WTC11 (cell line): ENCODE data around the gene LMAN2. TPM values are rescaled to one million over a fixed set of nuclear protein-coding genes. Genes with fewer than 3 reads are reported as not detected.

ENCODE experiments used
- ATAC-seq: fragments of 200-7000 bp; cut with Tn5 transposase; 2 replicates; pipeline ENCODE4 v1.10.0; 2021; ENCODE audit warnings: mild to moderate bottlenecking, moderate library complexity
- CTCF ChIA-PET: fragments of 300-600 bp; sonication (Branson Sonifier 250); formaldehyde crosslinking; loops from one replicate; lab custom pipeline; 2021; ENCODE audit warnings: antibody characterized with exemption; lab: Charles Lee
- POLR2A ChIA-PET: fragments of 350-600 bp; sonication (Branson Sonifier 250); formaldehyde crosslinking; loops from one replicate; lab custom pipeline; 2021; ENCODE audit warnings: antibody characterized with exemption; lab: Charles Lee
- DNase-seq: peaks from one replicate; pipeline ENCODE4 v3.0.0; 2021; ENCODE audit warnings: low spot score
- H3K27ac Mint-ChIP-seq: 2 replicates; pipeline ENCODE4 v1.8.0; 2021; ENCODE audit warnings: mixed read lengths
- H3K27me3 Mint-ChIP-seq: 2 replicates; pipeline ENCODE4 v1.8.0; 2021; ENCODE audit warnings: low read depth, mild to moderate bottlenecking, moderate library complexity, mixed read lengths
- H3K36me3 Mint-ChIP-seq: 2 replicates; pipeline ENCODE4 v1.8.0; 2021; ENCODE audit warnings: mixed read lengths
- H3K4me1 Mint-ChIP-seq: 2 replicates; pipeline ENCODE4 v1.8.0; 2022; ENCODE audit warnings: mixed read lengths
- H3K4me3 Mint-ChIP-seq: 2 replicates; pipeline ENCODE4 v1.8.0; 2021; ENCODE audit warnings: mild to moderate bottlenecking, moderate library complexity, mixed read lengths
- H3K9me3 Mint-ChIP-seq: 2 replicates; pipeline ENCODE4 v1.8.0; 2021; ENCODE audit warnings: mixed read lengths
- AFF4 ChIP-seq: sonication (generic); formaldehyde crosslinking; IDR thresholded peaks from 2 replicates; pipeline ENCODE4 v1.8.1; 2023; ENCODE audit warnings: mild to moderate bottlenecking, missing genetic modification reagents, borderline replicate concordance
- ATF1 ChIP-seq: sonication (generic); formaldehyde crosslinking; IDR thresholded peaks from 2 replicates; pipeline ENCODE4 v1.8.1; 2023; ENCODE audit warnings: mild to moderate bottlenecking, moderate library complexity, missing genetic modification reagents
- E2F4 ChIP-seq: sonication (generic); formaldehyde crosslinking; IDR thresholded peaks from 2 replicates; pipeline ENCODE4 v1.8.1; 2022; ENCODE audit warnings: low read depth, mild to moderate bottlenecking, moderate library complexity, missing genetic modification reagents, borderline replicate concordance
- E2F5 ChIP-seq: sonication (generic); formaldehyde crosslinking; IDR thresholded peaks from 2 replicates; pipeline ENCODE4 v1.8.1; 2022; ENCODE audit warnings: mild to moderate bottlenecking, moderate library complexity, missing genetic modification reagents
- GABPB1 ChIP-seq: sonication (generic); formaldehyde crosslinking; IDR thresholded peaks from 2 replicates; pipeline ENCODE4 v1.8.1; 2023; ENCODE audit warnings: mild to moderate bottlenecking, missing genetic modification reagents
- JAZF1 ChIP-seq: fragments of 250-450 bp; sonication (Bioruptor Pico); IDR thresholded peaks from 2 replicates; pipeline ENCODE4 v1.9.0; 2021; ENCODE audit warnings: moderate library complexity, mild to moderate bottlenecking, inconsistent platforms
- MAX ChIP-seq: sonication (generic); formaldehyde crosslinking; IDR thresholded peaks from 2 replicates; pipeline ENCODE4 v1.8.0; 2022; ENCODE audit warnings: mild to moderate bottlenecking, missing genetic modification reagents
- MLX ChIP-seq: sonication (generic); formaldehyde crosslinking; IDR thresholded peaks from 2 replicates; pipeline ENCODE4 v1.8.1; 2023; ENCODE audit warnings: mild to moderate bottlenecking, missing genetic modification reagents, moderate library complexity
- MXD4 ChIP-seq: fragments of 250-450 bp; sonication (Bioruptor Pico); IDR thresholded peaks from 2 replicates; pipeline ENCODE4 v1.8.0; 2021; ENCODE audit warnings: mild to moderate bottlenecking, moderate library complexity, borderline replicate concordance
- MYBL2 ChIP-seq: sonication (generic); formaldehyde crosslinking; IDR thresholded peaks from 2 replicates; pipeline ENCODE4 v1.8.1; 2023; ENCODE audit warnings: mild to moderate bottlenecking, moderate library complexity, missing genetic modification reagents
- NFE2L1 ChIP-seq: sonication (generic); formaldehyde crosslinking; IDR thresholded peaks from 2 replicates; pipeline ENCODE4 v1.8.1; 2023; ENCODE audit warnings: missing genetic modification reagents
- NFYB ChIP-seq: sonication (generic); formaldehyde crosslinking; conservative IDR thresholded peaks from 2 replicates; pipeline ENCODE4 v1.8.0; 2022; ENCODE audit warnings: low read depth, missing genetic modification reagents
- NR1H2 ChIP-seq: sonication (generic); formaldehyde crosslinking; IDR thresholded peaks from 2 replicates; pipeline ENCODE4 v1.9.0; 2021; ENCODE audit warnings: mild to moderate bottlenecking, moderate library complexity, missing genetic modification reagents
- RELA ChIP-seq: sonication (generic); formaldehyde crosslinking; IDR thresholded peaks from 2 replicates; pipeline ENCODE4 v1.8.1; 2022; ENCODE audit warnings: missing genetic modification reagents, mild to moderate bottlenecking, borderline replicate concordance
- TEAD4 ChIP-seq: sonication (generic); formaldehyde crosslinking; IDR thresholded peaks from 2 replicates; pipeline ENCODE4 v1.8.0; 2022; ENCODE audit warnings: mild to moderate bottlenecking, missing genetic modification reagents
- ZNF219 ChIP-seq: sonication (generic); formaldehyde crosslinking; IDR thresholded peaks from 2 replicates; pipeline ENCODE4 v1.8.0; 2023; ENCODE audit warnings: missing genetic modification reagents, mild to moderate bottlenecking, borderline replicate concordance
- ZNF281 ChIP-seq: sonication (generic); formaldehyde crosslinking; IDR thresholded peaks from 2 replicates; pipeline ENCODE4 v1.8.0; 2023; ENCODE audit warnings: mild to moderate bottlenecking, missing genetic modification reagents
- ZNF425 ChIP-seq: fragments of 250-450 bp; sonication (Bioruptor Pico); conservative IDR thresholded peaks from 2 replicates; pipeline ENCODE4 v1.9.0; 2021; ENCODE audit warnings: mild to moderate bottlenecking
- total RNA-seq: library from RNA; stranded (reverse); gene quantifications from 3 replicates; pipeline ENCODE4 v1.2.3, GENCODE V29; 2021

Gene LMAN2
- total RNA-seq, 1 experiment from 2014 or later, result 162 TPM

- no peak for DNase-seq
- Mint-ChIP-seq H3K4me1 (peaks cover 11% of the 10 kb centered on the region), H3K27me3 (peaks cover 39% of the 10 kb centered on the region), H3K4me3 (no peak within 1 kb of the TSS), H3K36me3 (no peaks in the 10 kb centered on the region), H3K9me3 (peaks cover 14% of the 10 kb centered on the region), H3K27ac (no peak within 1 kb of the TSS)
- CTCF ChIA-PET, result interaction anchor here (1.1 to 4.6 kb wide), 4 partner anchors 10 to 48 kb away, joined by 4 to 26 read pairs (median 4); no protein-coding TSS in a partner anchor
- TF ChIP-seq MLX (CRISPR knock-in tag), result no peak
- TF ChIP-seq E2F4 (CRISPR knock-in tag), result no peak
- no peak for ATAC-seq
- POLR2A ChIA-PET, result interaction anchor here (0.5 kb wide), 1 partner anchor 68 kb away, joined by 3 read pairs; the partner anchor contains the start of gene GRK6
Observed at GRCh38 chr5:177357459-177358351, 6.2 kb upstream of the LMAN2 start, which contains the start of gene RGS14. TSS of gene RGS14 (plus strand) at chr5:177357924. CDS start at chr5:177358025, 101 bp downstream.

- DNase-seq (no peak), ATAC-seq (no peak)
- no peak for TF ChIP-seq MAX
- no peak for TF ChIP-seq NFE2L1 (CRISPR knock-in tag)
- no peak for TF ChIP-seq ZNF219 (CRISPR knock-in tag)
- no peak for TF ChIP-seq JAZF1 (CRISPR knock-in tag)
- TF ChIP-seq TEAD4 (CRISPR knock-in tag), result no peak
- no peak for TF ChIP-seq MXD4 (CRISPR knock-in tag)
- no peak for TF ChIP-seq NR1H2
- no peak for TF ChIP-seq ATF1 (CRISPR knock-in tag)
- Mint-ChIP-seq H3K27ac (no peak overlapping the region), H3K27me3 (peaks cover 35% of the 10 kb centered on the region), H3K4me1 (peaks cover 7% of the 10 kb centered on the region), H3K9me3 (peaks cover 14% of the 10 kb centered on the region), H3K36me3 (no peaks in the 10 kb centered on the region), H3K4me3 (no peak overlapping the region)
- ChIA-PET POLR2A (interaction anchor here (0.5 kb wide), 1 partner anchor 69 kb away, joined by 3 read pairs; the partner anchor contains the start of gene GRK6), CTCF (interaction anchor here (1.0 to 1.3 kb wide), 2 partner anchors 39 to 47 kb away, joined by 4 to 5 read pairs; no protein-coding TSS in a partner anchor)
Observed at GRCh38 chr5:177357146-177357458, 5.6 kb upstream of the LMAN2 start.

GRCh38 chr5:177356746-177357145 is 5.3 kb upstream of the LMAN2 start:
- Mint-ChIP-seq H3K4me1 (peaks cover 6% of the 10 kb centered on the region), H3K27ac (no peak overlapping the region), H3K9me3 (peaks cover 14% of the 10 kb centered on the region), H3K4me3 (no peak overlapping the region), H3K36me3 (no peaks in the 10 kb centered on the region), H3K27me3 (peaks cover 31% of the 10 kb centered on the region)
- CTCF ChIA-PET, result interaction anchor here (0.9 to 1.3 kb wide), 4 partner anchors 12 to 47 kb away, joined by 3 to 6 read pairs (median 4); no protein-coding TSS in a partner anchor
- DNase-seq (no peak), ATAC-seq (no peak)
- POLR2A ChIA-PET, result no interaction called here
- no peak for TF ChIP-seq ZNF425 (CRISPR knock-in tag)
- TF ChIP-seq JAZF1 (CRISPR knock-in tag), result no peak
- no peak for TF ChIP-seq MYBL2 (CRISPR knock-in tag)
- TF ChIP-seq GABPB1 (CRISPR knock-in tag), result no peak
- TF ChIP-seq E2F5 (CRISPR knock-in tag), result no peak
- no peak for TF ChIP-seq NFYB (CRISPR knock-in tag)
- TF ChIP-seq ZNF281 (CRISPR knock-in tag), result no peak
- TF ChIP-seq RELA, result no peak
- TF ChIP-seq AFF4 (CRISPR knock-in tag), result no peak
